GM18951 (cell line): ENCODE results near the gene ATL3.
"Not testable (repeated sequence)": the region's sequence is repeated elsewhere in the genome, so short reads cannot be mapped to it uniquely, and the experiment has no call there.

Experiments used
- POLR2A ChIP-seq: IDR thresholded peaks from 4 replicates; pipeline ENCODE4 v1.6.1; 2011; ENCODE audit warnings: mild to moderate bottlenecking; ENCODE audit not compliant: insufficient read length, insufficient read depth; ENCODE audit errors: extremely low read depth
- in situ Hi-C: fragments of 300-500 bp; cut with MboI; formaldehyde crosslinking; loops from one replicate; pipeline ENCODE4 v1.12.0; 2022; ENCODE audit warnings: low sequenced_read_pairs, mixed read lengths, inconsistent platforms; ENCODE audit not compliant: unreplicated experiment

ATL3 gene

DNA sequence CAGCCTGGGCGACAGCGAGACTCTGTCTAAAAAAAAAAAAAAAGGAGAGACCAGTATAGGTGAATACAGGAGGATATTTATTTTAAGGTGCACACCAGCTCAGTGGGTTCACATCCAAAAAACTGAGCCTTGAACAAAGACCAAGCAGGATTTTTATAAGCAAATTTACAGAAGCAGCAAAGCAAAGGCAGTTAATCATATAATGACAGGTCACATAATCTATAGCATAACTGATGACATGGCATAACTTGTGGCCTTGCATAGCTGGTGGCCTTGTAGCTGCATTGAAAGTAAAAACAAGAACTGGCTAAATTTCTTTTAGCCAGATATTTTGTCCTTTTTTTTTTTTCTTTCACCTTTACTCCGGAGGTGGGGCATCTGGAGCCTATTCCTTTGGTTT is 54.2 kb downstream of the ATL3 start:
- TF ChIP-seq POLR2A: no peak
- in situ Hi-C loops: no loop called here

DNA sequence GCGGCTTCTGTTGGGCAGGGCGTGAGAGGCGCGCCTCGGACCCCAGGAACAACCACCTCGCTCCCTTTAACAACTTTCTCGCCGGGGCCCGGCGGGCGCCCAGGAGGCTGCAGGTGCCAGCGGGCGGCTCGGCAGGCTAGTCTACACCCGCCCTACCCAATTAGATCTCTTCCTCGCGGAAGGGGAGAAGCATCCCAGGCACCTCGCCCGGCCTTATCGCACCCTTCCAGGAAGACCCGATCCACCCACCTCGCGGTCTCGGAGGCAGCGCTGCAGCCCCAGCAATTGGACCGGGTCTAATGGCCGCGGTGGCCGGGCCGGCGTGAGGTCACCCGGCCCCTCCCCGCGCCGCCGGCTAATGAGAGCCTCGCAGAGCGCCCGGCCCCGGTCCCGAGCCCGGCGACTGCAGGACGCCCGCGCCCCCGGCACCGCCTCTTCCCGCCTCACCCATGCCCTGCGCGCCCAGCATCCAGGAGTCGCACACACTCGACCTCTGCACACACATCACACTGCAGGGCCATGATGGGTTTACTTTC is 57.0 kb downstream of the ATL3 start, which contains the start of gene PLAAT3:
TSS of gene PLAAT3 (minus strand) at position 298 of the 536 bp plus-strand sequence. CDS start 419 bp downstream, outside the sequence.
- in situ Hi-C loops: no loop called here
- peak; percentile 38 for TF ChIP-seq POLR2A

DNA sequence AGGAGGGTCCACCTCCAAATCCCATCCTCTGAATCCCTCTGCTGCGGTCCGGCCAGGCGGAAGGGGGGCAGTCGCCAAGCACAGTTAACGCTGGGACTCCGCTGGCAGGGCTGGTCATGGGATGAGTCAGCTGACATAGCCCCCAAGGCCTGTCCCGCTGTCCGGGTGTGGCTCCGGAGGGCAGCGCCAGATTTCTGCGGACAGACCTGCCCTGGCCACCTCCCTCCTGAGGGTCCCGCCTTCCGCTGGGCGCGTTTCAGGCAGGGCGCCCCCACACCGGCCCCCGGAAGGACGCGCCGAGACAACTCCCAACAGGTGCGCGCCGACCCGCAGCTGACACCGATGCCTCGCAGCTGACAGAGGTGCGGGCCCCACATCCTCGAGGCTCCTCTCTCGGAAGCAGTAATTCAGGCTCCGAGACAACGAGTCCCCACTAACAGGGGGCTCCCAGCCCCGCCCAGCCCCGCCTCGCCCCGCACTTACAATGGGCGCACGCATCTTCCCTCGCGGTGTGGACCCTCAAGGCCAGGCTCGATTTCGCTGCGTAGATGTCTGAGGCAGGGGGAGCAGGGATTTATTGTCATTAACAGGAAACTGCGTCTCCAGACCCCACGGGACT is 57.5 kb downstream of the ATL3 start:
- in situ Hi-C loops: no loop called here
- no peak for TF ChIP-seq POLR2A

DNA sequence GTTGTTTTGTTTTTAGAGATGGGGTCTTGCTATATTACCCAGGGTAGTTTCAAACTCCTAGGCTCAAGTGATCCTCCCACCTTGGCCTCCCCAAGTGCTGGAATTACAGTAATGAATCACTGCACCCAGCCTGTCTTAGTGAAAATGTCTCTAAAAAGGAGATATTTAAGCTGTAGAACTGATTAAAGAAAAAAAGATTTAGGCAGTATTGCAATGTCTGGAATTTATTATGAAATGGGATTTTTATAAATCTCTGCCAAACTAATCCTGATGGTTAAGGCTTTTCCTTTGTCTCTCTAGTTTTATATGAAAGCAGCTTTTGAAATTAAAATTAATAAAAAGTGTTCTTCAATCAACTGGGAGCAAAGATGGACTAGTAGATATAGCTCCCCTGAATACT is 59.0 kb downstream of the ATL3 start:
- no peak for TF ChIP-seq POLR2A
- in situ Hi-C loops: no loop called here

DNA sequence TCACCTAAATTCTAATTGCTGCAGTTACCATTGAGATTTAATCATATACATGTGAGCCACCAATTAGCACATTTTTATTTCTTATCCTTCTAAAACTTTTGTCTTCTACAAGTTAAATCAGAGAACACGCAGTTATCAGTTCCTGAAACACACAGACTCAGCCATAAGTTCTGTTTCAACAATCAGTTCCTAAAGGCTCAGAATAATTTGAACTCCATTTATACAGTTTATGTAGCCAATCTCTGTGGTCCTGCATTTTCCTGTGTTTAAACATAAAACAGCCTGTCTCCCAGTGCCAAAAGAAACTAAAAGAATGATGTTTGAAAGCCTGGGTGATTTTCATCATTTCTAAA is 59.8 kb downstream of the ATL3 start:
- TF ChIP-seq POLR2A: no peak
- in situ Hi-C loops: no loop called here

DNA sequence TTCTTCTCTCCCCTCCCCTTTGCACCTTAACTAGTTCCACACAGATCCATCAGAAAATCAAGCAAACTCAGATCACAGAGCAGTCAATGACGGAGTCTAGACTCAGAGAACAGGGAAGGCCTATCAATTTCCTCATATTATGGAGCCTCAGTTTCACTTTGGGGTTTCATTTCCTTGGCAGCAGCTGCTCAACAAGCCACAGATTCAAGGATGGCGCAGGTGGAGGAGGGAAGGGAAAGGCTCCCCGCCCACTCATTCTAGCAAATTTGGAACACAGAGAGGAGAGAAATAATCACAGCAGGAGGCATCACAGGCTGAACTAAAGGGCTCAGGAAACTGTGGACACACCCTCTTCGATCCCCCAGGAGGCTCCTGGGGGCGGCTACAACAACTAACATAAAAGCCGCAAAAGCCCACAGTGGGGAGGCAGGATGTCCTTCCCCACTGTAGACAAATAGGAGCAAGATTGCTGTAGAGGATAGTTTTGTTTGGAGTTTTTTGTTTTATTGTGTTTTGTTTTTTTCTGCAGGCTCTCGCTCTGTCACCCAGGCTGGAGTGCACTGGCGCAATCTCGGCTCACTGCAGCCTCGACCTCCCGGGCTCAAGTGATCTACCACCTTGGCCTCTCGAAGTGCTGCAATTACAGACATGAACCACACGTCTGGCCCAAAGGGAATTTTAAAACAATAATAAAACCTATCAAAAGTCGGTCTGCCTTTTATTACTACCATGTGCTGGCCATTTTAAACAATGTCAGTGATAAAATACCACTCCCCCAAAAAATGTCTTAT is 60.4 kb downstream of the ATL3 start:
- TF ChIP-seq POLR2A: no peak
- in situ Hi-C loops: no loop called here

DNA sequence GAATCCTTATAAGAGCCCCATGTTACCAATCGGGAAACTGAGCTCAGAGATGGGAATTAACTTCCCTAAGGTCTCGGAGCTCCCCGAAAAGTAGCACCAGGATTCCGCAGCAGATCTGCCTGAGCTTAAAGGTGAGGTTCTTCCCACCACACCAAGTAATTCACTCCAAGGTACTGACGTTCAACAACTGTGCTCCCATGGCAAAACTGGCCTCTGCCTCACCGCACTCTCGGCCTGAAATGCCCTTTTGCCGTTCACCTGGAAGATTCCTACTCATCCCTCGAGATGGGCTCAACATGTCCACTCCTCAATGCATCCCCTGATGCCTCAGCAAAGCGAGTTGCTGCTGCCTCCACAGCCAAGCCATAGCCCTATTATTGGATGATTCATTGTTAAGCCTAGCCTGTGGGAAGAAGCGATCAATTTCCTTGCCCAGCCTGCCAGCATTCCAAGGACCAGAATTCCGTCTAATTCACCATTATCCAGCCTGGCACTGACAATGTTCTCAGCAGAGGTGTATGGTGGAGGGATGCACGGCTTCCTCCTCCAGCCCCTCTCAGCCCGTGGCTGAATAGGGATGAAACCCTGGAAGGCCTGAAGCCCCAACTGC is 61.1 kb downstream of the ATL3 start:
- no peak for TF ChIP-seq POLR2A
- in situ Hi-C loops: no loop called here

DNA sequence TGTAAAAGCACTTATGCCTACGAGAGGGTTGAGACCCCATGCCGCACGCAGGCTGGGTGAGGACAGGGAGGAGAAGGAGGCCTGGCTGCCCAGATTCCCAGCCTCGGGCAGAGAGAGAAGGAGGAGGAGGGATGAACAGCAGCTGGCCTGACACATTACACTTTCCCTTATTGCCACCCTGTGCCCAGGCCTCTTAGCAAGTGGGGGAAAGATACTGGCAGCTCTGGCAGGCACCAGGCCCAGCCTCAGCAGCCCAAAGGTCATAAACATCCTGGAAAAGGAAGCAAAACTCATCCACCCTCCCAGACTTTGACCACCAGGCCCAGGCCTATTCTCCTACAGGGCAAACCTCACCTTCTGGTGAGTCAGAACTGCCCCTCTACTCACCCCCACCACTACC is 61.6 kb downstream of the ATL3 start:
- no peak for TF ChIP-seq POLR2A
- in situ Hi-C loops: no loop called here

DNA sequence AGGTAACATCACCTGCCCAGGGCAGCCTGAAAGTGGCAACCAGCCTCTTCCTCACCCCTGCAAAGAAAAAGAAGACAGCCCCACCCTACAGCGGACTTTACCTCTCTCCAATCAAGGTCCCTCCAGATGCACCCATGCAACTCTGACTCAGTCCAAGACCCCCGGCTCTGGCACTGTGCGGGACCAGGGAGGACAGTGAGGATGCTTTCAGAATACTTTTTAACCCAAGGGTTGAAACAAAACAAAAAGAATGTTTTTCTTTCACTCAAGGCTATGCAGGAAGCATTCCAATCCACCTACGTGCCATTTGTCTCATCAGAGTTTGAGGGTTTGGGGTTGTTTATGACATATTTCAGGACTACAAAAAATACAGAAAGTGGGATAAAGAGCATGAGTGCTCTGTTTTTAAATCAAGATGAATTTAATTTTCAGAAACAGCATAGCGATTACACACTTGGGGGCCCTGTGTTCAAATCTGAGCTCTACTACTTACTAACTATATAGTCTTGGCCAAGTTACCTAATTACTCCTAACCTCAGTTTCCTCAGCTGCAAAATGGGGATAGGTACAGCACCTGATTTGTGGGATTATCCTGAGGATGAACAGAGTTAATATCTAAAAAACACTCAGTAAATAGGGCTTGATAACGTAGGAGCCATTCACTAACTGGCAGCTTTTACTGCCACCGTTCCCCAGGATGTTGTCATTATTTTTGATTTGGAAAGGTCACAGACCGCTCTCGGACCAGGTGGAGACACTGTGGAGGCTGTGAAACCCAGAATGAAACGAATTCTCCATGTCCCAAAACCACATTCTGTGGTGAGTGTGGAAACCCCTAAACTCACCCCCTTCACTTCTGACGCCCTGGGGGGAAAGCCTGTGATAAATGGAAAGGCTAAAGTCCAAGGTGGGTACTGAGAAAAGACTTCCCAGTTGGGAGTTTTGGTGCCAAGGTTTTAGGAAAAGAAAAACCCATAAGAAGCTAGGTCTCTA is 62.5 kb downstream of the ATL3 start:
- in situ Hi-C loops: no loop called here
- TF ChIP-seq POLR2A: no peak

DNA sequence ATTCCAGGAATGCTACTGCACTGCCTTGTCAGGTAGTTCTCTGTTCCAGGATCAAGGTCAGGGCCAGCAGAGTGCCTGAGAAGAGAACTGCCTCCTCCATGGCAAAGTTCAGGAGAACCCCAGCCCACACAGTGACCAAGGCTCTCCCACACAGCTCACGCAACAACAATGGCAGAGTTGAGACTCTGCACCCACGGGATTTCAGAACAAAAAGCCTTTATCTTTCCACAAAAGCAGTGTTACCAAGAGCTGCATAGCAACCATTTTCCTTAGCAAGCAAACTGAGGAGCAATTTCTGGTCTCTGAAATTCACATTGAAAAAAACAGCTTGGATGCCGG is 68.0 kb downstream of the ATL3 start:
- in situ Hi-C loops: no loop called here
- TF ChIP-seq POLR2A: no peak

DNA sequence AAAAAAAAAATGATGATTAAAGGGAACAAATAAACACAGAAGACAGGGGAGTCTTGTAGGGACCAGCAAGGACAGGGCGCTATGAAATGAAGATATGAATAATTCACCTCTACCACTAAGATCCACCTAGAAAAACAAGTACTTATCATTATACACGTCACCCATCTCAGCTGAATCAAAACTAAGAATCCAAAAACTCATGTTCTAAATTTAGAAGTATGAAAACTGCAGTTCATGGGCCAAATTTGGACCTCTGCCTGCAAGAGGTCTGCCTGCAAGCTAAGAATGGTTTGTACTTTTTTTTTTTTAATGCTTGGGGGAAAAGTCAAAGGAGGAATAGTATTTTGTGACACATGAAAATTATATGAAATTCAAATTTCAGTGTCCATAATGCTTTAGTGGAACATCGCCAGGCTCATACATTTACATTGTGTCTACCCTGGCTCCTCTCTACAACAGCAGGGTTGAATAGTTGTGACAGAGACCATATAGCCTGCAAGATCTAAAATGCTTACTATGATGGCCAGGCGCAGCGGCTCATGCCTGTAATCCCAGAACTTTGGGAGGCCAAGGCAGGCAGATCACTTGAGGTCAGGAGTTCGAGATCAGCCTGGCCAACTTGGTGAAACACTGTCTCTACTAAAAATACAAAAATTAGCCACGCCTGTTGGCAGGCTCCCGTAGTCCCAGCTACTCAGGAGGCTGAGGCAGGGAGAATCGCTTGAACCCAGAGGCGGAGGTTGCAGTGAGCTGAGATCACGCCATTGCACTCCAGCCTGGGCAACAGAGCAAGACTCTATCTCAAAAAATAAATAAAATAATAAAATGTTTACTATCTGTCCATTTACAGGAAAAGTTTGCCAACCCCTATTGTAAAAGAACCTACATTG is 68.6 kb downstream of the ATL3 start:
- in situ Hi-C loops: not testable (repeated sequence)
